A673 (cell line): Measurements from ENCODE around the gene CTNNA1. TPM values are rescaled to one million over a fixed set of nuclear protein-coding genes. Genes with fewer than 3 reads are reported as not detected.

Experiments
- BruUV-seq: library from RNA; stranded (reverse); fragments of 400-500 nt; replicated peaks from 2 replicates; lab custom pipeline; 2021; lab: Mats Ljungman, UMichigan
- CTCF ChIA-PET: fragments of 300-600 bp; sonication (Branson Sonifier 250); formaldehyde crosslinking; loops from one replicate; lab custom pipeline; 2022; ENCODE audit warnings: antibody characterized with exemption; lab: Charles Lee
- POLR2A ChIA-PET: fragments of 300-600 bp; sonication (Branson Sonifier 250); formaldehyde crosslinking; loops from one replicate; lab custom pipeline; 2022; ENCODE audit warnings: antibody characterized with exemption; ENCODE audit not compliant: low non-redundant PET; lab: Charles Lee
- DNase-seq: peaks from one replicate; pipeline ENCODE4 v3.0.0-alpha.2; 2015; ENCODE audit warnings: low spot score
- H3K27ac ChIP-seq: fragments of 200-600 bp; sonication (generic); 2 replicates; pipeline ENCODE4 v1.5.1; 2016; ENCODE audit warnings: mixed run types, low read depth, mild to moderate bottlenecking, mixed read lengths, antibody characterized with exemption, low read length; ENCODE audit not compliant: poor library complexity, severe bottlenecking
- H3K27me3 ChIP-seq: fragments of 200-600 bp; sonication (generic); replicated peaks from 2 replicates; pipeline ENCODE4 v1.6.1; 2017; ENCODE audit warnings: mixed run types, low read depth, mild to moderate bottlenecking, mixed read lengths, antibody characterized with exemption, low read length; ENCODE audit not compliant: insufficient read depth, poor library complexity
- H3K36me3 ChIP-seq: fragments of 200-600 bp; sonication (generic); 2 replicates; pipeline ENCODE4 v1.6.1; 2016; ENCODE audit warnings: mixed run types, mild to moderate bottlenecking, mixed read lengths, antibody characterized with exemption, low read length; ENCODE audit not compliant: insufficient read depth, poor library complexity, severe bottlenecking
- H3K4me1 ChIP-seq: fragments of 200-600 bp; sonication (generic); 2 replicates; pipeline ENCODE4 v1.6.1; 2017; ENCODE audit warnings: mixed run types, mild to moderate bottlenecking, mixed read lengths, antibody characterized with exemption, low read length; ENCODE audit not compliant: insufficient read depth, poor library complexity, severe bottlenecking
- H3K4me3 ChIP-seq: fragments of 200-600 bp; sonication (generic); 2 replicates; pipeline ENCODE4 v1.5.1; 2016; ENCODE audit warnings: low read depth, mixed run types, mild to moderate bottlenecking, mixed read lengths, low read length; ENCODE audit not compliant: poor library complexity, severe bottlenecking
- H3K9me3 ChIP-seq: fragments of 200-600 bp; sonication (generic); 2 replicates; pipeline ENCODE4 v1.6.1; 2016; ENCODE audit warnings: mixed run types, low read depth, mild to moderate bottlenecking, mixed read lengths, antibody characterized with exemption, low read length; ENCODE audit not compliant: poor library complexity, severe bottlenecking
- CTCF ChIP-seq: fragments of 300-800, 200-600 bp; sonication (generic); conservative IDR thresholded peaks from 2 replicates; pipeline ENCODE4 v1.5.1; 2017; ENCODE audit warnings: low read depth, mild to moderate bottlenecking, antibody characterized with exemption, low read length, moderate library complexity, mixed read lengths
- EZH2 ChIP-seq: fragments of 200-600 bp; sonication (generic); IDR thresholded peaks from 2 replicates; pipeline ENCODE4 v1.6.1; 2017; ENCODE audit warnings: borderline replicate concordance, low read depth, mild to moderate bottlenecking, mixed read lengths, antibody characterized with exemption, low read length; ENCODE audit not compliant: poor library complexity, severe bottlenecking
- intact Hi-C: fragments of 100-400 bp; cut with micrococcal nuclease; formaldehyde crosslinking; loops from one replicate; pipeline ENCODE4 v1.10.0; 2022; ENCODE audit not compliant: unreplicated experiment
- total RNA-seq: library from RNA; stranded (reverse); gene quantifications from 2 replicates; pipeline ENCODE4 v1.2.3, GENCODE V29; 2021

Gene CTNNA1
- total RNA-seq, 1 experiment from 2014 or later: 249 TPM

- Histone ChIP-seq H3K27ac (no peak overlapping the region), H3K27me3 (no peaks in the 10 kb centered on the region), H3K4me1 (peaks cover 29% of the 10 kb centered on the region), H3K4me3 (no peak overlapping the region), H3K9me3 (no peaks in the 10 kb centered on the region), H3K36me3 (no peaks in the 10 kb centered on the region)
- BruUV-seq: no TSS peak
- CTCF ChIA-PET: no interaction called here
- intact Hi-C loops: no loop called here
- TF ChIP-seq CTCF: no peak
- no peak for TF ChIP-seq EZH2
- POLR2A ChIA-PET: no interaction called here
- no peak for DNase-seq
Measured at GRCh38 chr5:138722544-138723177, 30.6 kb upstream of the CTNNA1 start.

- Histone ChIP-seq H3K4me3 (no peak overlapping the region), H3K27me3 (no peaks in the 10 kb centered on the region)
- intact Hi-C loops: no loop called here
Measured at GRCh38 chr5:138724470-138725146, 28.6 kb upstream of the CTNNA1 start.

GRCh38 chr5:138725153-138725817 is 27.9 kb upstream of the CTNNA1 start:
- BruUV-seq: no TSS peak
- Histone ChIP-seq H3K4me1 (peaks cover 19% of the 10 kb centered on the region), H3K27ac (peak overlapping the region; percentile 59), H3K27me3 (no peaks in the 10 kb centered on the region), H3K36me3 (no peaks in the 10 kb centered on the region), H3K9me3 (no peaks in the 10 kb centered on the region), H3K4me3 (no peak overlapping the region)
- TF ChIP-seq EZH2 (no peak), CTCF (peak; percentile 65)
- DNase-seq: peak; percentile 84
- POLR2A ChIA-PET: no interaction called here
- intact Hi-C loops: no loop called here
- CTCF ChIA-PET: no interaction called here

More at GRCh38 chr5:138724470-138725146, 28.6 kb upstream of the CTNNA1 start:
- DNase-seq: no peak
- TF ChIP-seq CTCF (no peak), EZH2 (no peak)
- BruUV-seq: no TSS peak
- peaks cover 23% of the 10 kb centered on the region for H3K4me1 ChIP-seq
- ChIA-PET POLR2A (no interaction called here), CTCF (no interaction called here)
- H3K36me3 ChIP-seq: no peaks in the 10 kb centered on the region
- H3K27ac ChIP-seq: peak overlapping the region; percentile 59
- H3K9me3 ChIP-seq: no peaks in the 10 kb centered on the region
